Fibroblast of lung (primary cell): ENCODE results near the gene ZSWIM5. TPM values are rescaled to one million over a fixed set of nuclear protein-coding genes. Genes with fewer than 3 reads are reported as not detected.

Experiments used
- DNase-seq, 2 donors: peaks; one replicate each; pipeline versions ENCODE4 v3.0.0 to v3.0.0-alpha.2; 2010; ENCODE audit warnings: low read depth in 2 of 2
- H2AFZ ChIP-seq: 2 replicates; pipeline ENCODE4 v1.5.1; 2012; ENCODE audit warnings: low read length, control low read depth, inconsistent platforms
- H3K27ac ChIP-seq: 2 replicates; pipeline ENCODE4 v1.5.1; 2011; ENCODE audit warnings: low read length, control low read depth; ENCODE audit not compliant: insufficient read depth
- H3K27me3 ChIP-seq: 2 replicates; pipeline ENCODE4 v1.5.1; 2011; ENCODE audit warnings: mild to moderate bottlenecking, low read length; ENCODE audit not compliant: control insufficient read depth, insufficient read depth
- H3K36me3 ChIP-seq: 2 replicates; pipeline ENCODE4 v1.5.1; 2011; ENCODE audit warnings: low read length; ENCODE audit not compliant: control insufficient read depth, insufficient read depth
- H3K4me1 ChIP-seq: 2 replicates; pipeline ENCODE4 v1.5.1; 2011; ENCODE audit warnings: low read length; ENCODE audit not compliant: control insufficient read depth, insufficient read depth; ENCODE audit errors: extremely low read depth
- H3K4me2 ChIP-seq: 2 replicates; pipeline ENCODE4 v1.5.1; 2011; ENCODE audit warnings: low read length, control low read depth; ENCODE audit not compliant: insufficient read depth; ENCODE audit errors: extremely low read depth
- H3K4me3 ChIP-seq, 4 experiments: fragments of 200-600 bp in 1 of 4; sonication (generic) in 1 of 4; replicated peaks in 1 of 4; 2 replicates each; pipeline ENCODE4 v1.5.1; 2011 to 2016; ENCODE audit warnings: low read length in 4 of 4, low read depth in 3 of 4, mild to moderate bottlenecking in 3 of 4, control low read depth in 2 of 4, inconsistent platforms in 1 of 4, mixed read lengths in 1 of 4; ENCODE audit not compliant: insufficient read depth in 1 of 4; ENCODE audit errors: control extremely low read depth in 1 of 4
- H3K79me2 ChIP-seq: 2 replicates; pipeline ENCODE4 v1.5.1; 2012; ENCODE audit warnings: mild to moderate bottlenecking, low read length, inconsistent platforms; ENCODE audit not compliant: control insufficient read depth, insufficient read depth
- H3K9ac ChIP-seq: 2 replicates; pipeline ENCODE4 v1.5.1; 2011; ENCODE audit warnings: mild to moderate bottlenecking, low read length, control low read depth; ENCODE audit not compliant: insufficient read depth
- H3K9me3 ChIP-seq: 2 replicates; pipeline ENCODE4 v1.5.1; 2012; ENCODE audit warnings: low read depth, low read length; ENCODE audit not compliant: control insufficient read depth, insufficient read depth
- H4K20me1 ChIP-seq: 2 replicates; pipeline ENCODE4 v1.5.1; 2011; ENCODE audit warnings: low read length; ENCODE audit not compliant: control insufficient read depth, insufficient read depth; ENCODE audit errors: extremely low read depth
- EZH2 ChIP-seq: IDR thresholded peaks from 2 replicates; pipeline ENCODE4 v1.5.1; 2012; ENCODE audit warnings: low read length, control low read depth, mild to moderate bottlenecking; ENCODE audit errors: missing control alignments
- polyA plus RNA-seq, 2 donors: library from polyadenylated mRNA; depleted of rRNA in 1 of 2; stranded (reverse) in 1 of 2; unstranded in 1 of 2; fragments of >200 nt; gene quantifications; 2 replicates each; pipeline ENCODE4 v1.2.1, GENCODE V29; 2011 to 2012; ENCODE audit warnings: missing spikeins in 1 of 2
- total RNA-seq: library from RNA; depleted of rRNA; stranded (reverse); fragments of >200 nt; gene quantifications from 2 replicates; pipeline ENCODE4 v1.2.1, GENCODE V29; 2014
- TF ChIP-seq, protein P1 (sequence below), 2 donors: IDR thresholded peaks in 1 of 2; conservative IDR thresholded peaks in 1 of 2; 1 replicate in 1 of 2; 2 replicates in 1 of 2; pipeline ENCODE4 v1.5.1; 2011 to 2012; ENCODE audit warnings: low read length in 2 of 2, control low read depth in 1 of 2, inconsistent platforms in 1 of 2, low read depth in 1 of 2, mild to moderate bottlenecking in 1 of 2

ZSWIM5 gene
- total and polyA plus RNA-seq, 2 donors (not counting 1 experiment from before 2014, with no cell fraction given) = 0.73 to 0.99 TPM

DNA sequence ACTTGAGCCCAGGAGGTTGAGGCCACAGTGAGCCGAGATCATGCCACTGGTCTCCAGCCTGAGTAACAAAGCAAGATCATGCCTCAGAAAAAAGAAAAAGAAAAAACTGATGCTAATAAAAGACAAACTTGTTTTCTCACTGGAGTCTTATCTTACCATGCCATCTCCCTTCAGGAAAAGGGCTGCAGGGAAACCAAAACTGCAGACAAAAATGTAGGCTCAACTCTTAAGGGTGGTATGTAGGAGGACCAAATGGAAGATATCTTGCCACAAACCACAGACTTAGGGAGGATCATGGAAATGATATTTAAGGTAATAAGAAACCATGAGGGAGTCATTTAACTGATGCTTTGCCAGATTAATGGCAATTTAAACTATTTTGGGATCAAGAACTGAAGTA, 161.5 kb downstream of the ZSWIM5 start:
- H3K27ac ChIP-seq = no peak overlapping the region
- no peaks in the 10 kb centered on the region for H3K4me1 ChIP-seq
- no peak overlapping the region for H3K4me3 ChIP-seq
- no peaks in the 10 kb centered on the region for H3K27me3 ChIP-seq
- no peak overlapping the region for H3K9ac ChIP-seq
- no peak overlapping the region for H2AFZ ChIP-seq
- no peak overlapping the region for H3K4me2 ChIP-seq
- no peaks in the 10 kb centered on the region for H3K36me3 ChIP-seq
- no peaks in the 10 kb centered on the region for H3K79me2 ChIP-seq
- no peaks in the 10 kb centered on the region for H3K9me3 ChIP-seq
- peak in 1 of 2 donors; percentile 57 for DNase-seq
- TF ChIP-seq EZH2 = no peak
- TF ChIP-seq, protein P1, sequence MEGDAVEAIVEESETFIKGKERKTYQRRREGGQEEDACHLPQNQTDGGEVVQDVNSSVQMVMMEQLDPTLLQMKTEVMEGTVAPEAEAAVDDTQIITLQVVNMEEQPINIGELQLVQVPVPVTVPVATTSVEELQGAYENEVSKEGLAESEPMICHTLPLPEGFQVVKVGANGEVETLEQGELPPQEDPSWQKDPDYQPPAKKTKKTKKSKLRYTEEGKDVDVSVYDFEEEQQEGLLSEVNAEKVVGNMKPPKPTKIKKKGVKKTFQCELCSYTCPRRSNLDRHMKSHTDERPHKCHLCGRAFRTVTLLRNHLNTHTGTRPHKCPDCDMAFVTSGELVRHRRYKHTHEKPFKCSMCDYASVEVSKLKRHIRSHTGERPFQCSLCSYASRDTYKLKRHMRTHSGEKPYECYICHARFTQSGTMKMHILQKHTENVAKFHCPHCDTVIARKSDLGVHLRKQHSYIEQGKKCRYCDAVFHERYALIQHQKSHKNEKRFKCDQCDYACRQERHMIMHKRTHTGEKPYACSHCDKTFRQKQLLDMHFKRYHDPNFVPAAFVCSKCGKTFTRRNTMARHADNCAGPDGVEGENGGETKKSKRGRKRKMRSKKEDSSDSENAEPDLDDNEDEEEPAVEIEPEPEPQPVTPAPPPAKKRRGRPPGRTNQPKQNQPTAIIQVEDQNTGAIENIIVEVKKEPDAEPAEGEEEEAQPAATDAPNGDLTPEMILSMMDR (conservative IDR thresholded peaks at IDR 0.05 in 1 of 2, IDR thresholded peaks at IDR 0.05 in 1 of 2; ENCODE audit: low read depth in 1 of 2, low read length in 2 of 2) = no peak
- no peaks in the 10 kb centered on the region for H4K20me1 ChIP-seq

DNA sequence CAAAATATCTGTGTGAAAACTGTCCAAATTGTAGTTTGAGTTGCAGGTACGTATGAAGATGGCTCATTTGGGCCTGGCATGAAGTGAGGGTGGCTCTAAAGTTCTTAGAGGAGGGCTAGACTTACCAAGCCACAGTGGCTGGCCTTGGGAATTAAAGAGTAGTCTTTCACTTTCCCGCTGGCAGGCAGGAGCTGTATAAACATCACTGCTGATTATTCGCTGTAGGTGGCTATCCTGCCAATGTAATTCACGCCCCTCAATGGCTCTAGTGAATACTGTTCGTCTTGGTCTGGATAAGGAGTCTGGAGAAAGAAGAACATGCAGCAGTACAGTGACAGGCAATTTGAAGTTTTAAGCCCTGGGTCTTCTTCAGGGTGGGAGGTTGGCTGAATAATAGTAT, 163.3 kb downstream of the ZSWIM5 start:
- Histone ChIP-seq H4K20me1 (no peaks in the 10 kb centered on the region), H3K4me2 (no peak overlapping the region), H3K9me3 (no peaks in the 10 kb centered on the region), H3K9ac (no peak overlapping the region), H2AFZ (no peak overlapping the region), H3K27ac (no peak overlapping the region), H3K4me3 (no peak overlapping the region), H3K36me3 (no peaks in the 10 kb centered on the region), H3K79me2 (no peaks in the 10 kb centered on the region), H3K4me1 (no peaks in the 10 kb centered on the region), H3K27me3 (no peaks in the 10 kb centered on the region)
- TF ChIP-seq EZH2 = no peak
- TF ChIP-seq, protein P1 (conservative IDR thresholded peaks at IDR 0.05 in 1 of 2, IDR thresholded peaks at IDR 0.05 in 1 of 2; ENCODE audit: low read depth in 1 of 2, low read length in 2 of 2) = no peak
- DNase-seq = no peak

DNA sequence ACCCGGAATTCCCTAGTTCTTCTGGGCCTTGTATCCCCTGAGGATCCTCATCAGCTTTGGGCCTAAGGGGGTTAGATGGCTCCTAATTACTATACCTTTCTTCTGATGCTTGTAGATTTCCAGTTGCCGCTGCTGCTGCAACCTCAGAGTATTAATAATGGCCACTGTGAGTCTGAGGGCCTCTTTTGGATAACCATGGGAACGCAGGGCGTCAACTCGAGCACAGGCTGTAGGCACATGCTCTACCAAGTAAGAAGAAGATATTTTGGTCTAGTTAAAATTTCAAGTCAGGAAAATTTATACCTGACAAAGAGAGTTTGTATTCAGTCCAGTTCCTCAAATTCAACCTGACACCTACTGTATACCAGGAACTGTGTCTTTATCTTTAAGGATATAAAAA, 166.1 kb downstream of the ZSWIM5 start:
- Histone ChIP-seq H3K9ac (no peak overlapping the region), H3K27me3 (no peaks in the 10 kb centered on the region), H3K79me2 (no peaks in the 10 kb centered on the region), H3K4me1 (no peaks in the 10 kb centered on the region), H4K20me1 (no peaks in the 10 kb centered on the region), H3K4me3 (no peak overlapping the region), H3K36me3 (no peaks in the 10 kb centered on the region), H2AFZ (no peak overlapping the region), H3K4me2 (no peak overlapping the region), H3K9me3 (no peaks in the 10 kb centered on the region), H3K27ac (no peak overlapping the region)
- no peak for DNase-seq
- TF ChIP-seq EZH2 = no peak
- TF ChIP-seq, protein P1 (conservative IDR thresholded peaks at IDR 0.05 in 1 of 2, IDR thresholded peaks at IDR 0.05 in 1 of 2; ENCODE audit: low read depth in 1 of 2, low read length in 2 of 2) = no peak
